ENCODE data around the gene ZNF415. TPM values are rescaled to one million over a fixed set of nuclear protein-coding genes. Genes with fewer than 3 reads are reported as not detected.
"Not testable (repeated sequence)": the region's sequence is repeated elsewhere in the genome, so short reads cannot be mapped to it uniquely, and the experiment has no call there.

Gene ZNF415
- polyA plus RNA-seq (ENCODE audit: insufficient read length in 4 of 4), result 10 to 100 TPM; 21.1 to 25.7 (median 21.6) TPM

GRCh38 chr19:53132141-53132991 lies at the start of gene ZNF415:
Gene ZNF415 (minus strand): TSS chr19:53132910. CDS start chr19:53122676, 10,234 bp downstream.
- peak; percentile 67 to 84 (median 77) for DNase-seq (ENCODE audit: low read depth in 4 of 4, low spot score in 3 of 4)

DNA sequence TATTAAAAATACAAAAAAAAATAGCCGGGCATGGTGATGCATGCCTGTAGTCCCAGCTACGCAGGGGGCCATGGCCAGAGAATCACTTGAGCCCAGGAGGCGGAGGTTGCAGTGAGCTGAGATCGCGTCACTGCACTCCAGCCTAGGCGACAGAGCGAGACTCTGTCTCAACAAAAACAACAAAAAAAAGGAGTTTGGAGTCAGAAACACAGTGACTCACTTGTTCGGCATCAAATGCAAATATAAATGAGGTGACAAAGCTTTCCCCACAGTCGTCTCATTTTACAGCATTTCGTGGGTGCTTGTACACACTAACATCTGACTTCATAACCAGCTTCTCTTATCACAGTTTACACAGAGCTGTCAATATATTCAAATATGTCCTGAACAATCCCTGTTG lies 49.5 kb upstream of the ZNF415 start:
- DNase-seq (ENCODE audit: low read depth in 4 of 4, low spot score in 3 of 4), result no peak

DNA sequence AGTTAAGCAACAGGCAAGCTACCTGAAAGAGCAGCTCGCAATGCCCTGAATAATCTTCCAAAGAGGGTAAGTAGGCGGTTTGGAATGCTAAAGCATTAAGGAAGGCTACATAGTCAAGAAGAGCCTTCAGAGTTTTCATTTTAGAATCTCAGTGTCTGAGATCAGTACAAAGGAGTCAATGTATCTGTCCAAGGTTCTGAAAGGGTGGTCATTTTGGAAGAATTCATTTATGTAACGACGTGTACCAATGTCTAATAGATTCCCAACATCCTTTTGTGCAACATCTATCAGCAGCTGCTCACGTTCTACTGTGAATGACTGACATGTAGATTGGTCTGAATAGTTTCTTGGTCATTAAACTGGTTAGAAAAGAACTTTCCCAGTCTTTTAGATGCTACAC lies 45.3 kb upstream of the ZNF415 start:
- DNase-seq (ENCODE audit: low read depth in 4 of 4, low spot score in 3 of 4), result no peak

- no peak for DNase-seq (ENCODE audit: low read depth in 4 of 4, low spot score in 3 of 4)
Observed at GRCh38 chr19:53172889-53173288, 40.2 kb upstream of the ZNF415 start.

DNA sequence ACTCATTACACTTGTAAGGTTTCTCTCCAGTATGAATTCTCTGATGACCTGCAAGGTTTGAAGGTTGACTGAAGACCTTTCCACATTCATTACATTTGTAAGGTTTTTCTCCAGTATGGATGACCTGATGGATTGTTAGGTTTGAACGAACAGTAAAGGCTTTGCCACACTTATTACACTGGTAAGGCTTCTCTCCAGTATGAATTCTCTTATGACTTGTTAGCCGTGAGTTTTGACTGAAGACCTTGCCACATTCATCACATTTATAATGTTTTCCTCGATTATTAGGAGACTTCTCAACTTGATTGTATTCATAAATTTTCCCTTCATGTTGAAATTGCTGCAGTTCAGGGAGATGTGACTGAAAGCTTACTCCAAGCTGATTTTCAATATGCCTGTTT lies 33.0 kb upstream of the ZNF415 start:
- no peak for DNase-seq (ENCODE audit: low read depth in 4 of 4, low spot score in 3 of 4)

DNA sequence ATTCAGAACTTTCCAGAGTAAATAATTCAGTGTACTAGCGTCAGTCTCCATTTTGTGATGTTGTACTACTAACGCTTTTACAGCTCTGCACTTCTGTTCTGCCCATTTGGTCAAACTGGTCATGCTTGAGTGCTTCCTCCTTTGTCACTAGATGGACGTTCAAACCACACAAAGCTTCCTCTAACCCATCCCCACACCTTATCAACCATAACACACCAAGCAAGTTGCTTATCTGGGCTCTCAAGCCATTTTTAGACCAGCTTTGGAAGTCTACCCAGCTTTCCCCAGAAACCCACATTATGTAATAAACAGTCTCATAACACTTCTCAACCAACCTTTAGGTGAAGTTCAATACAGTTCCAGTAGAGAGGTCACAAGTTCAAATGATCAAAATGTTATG lies 28.4 kb upstream of the ZNF415 start:
- no peak for DNase-seq (ENCODE audit: low read depth in 4 of 4, low spot score in 3 of 4)

- no peak for DNase-seq (ENCODE audit: low read depth in 4 of 4, low spot score in 3 of 4)
Observed at GRCh38 chr19:53160350-53160749, 27.6 kb upstream of the ZNF415 start.

GRCh38 chr19:53158119-53158656 lies 25.5 kb upstream of the ZNF415 start:
- DNase-seq (ENCODE audit: low read depth in 4 of 4, low spot score in 3 of 4), result no peak

GRCh38 chr19:53157626-53158025 lies 24.9 kb upstream of the ZNF415 start:
- DNase-seq (ENCODE audit: low read depth in 4 of 4, low spot score in 3 of 4), result no peak

GRCh38 chr19:53156850-53157249 lies 24.1 kb upstream of the ZNF415 start:
- no peak for DNase-seq (ENCODE audit: low read depth in 4 of 4, low spot score in 3 of 4)

GRCh38 chr19:53147645-53148044 lies 14.9 kb upstream of the ZNF415 start:
- no peak for DNase-seq (ENCODE audit: low read depth in 4 of 4, low spot score in 3 of 4)

DNA sequence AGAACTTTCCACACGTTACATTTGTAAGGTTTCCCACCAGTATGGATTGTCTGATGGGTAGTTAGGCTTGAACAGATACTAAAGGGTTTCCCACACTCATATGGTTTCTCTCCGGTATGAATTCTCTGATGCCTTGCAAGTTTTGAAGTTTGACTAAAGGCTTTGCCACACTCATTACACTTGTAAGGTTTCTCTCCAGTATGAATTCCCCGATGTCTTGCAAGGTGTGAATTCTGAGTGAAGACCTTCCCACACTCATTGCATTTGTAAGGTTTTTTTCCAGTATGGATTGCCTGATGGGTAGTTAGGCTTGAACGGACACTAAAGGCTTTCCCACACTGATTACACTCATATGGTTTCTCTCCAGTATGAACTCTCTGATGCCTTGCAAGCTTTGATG lies 7.6 kb upstream of the ZNF415 start:
- DNase-seq (ENCODE audit: low read depth in 4 of 4, low spot score in 3 of 4), result no peak

- no peak for DNase-seq (ENCODE audit: low read depth in 4 of 4, low spot score in 3 of 4)
Observed at GRCh38 chr19:53136432-53136831, 3.7 kb upstream of the ZNF415 start.

GRCh38 chr19:53131727-53132126 lies 983 bp downstream of the ZNF415 start:
- DNase-seq (ENCODE audit: low read depth in 4 of 4, low spot score in 3 of 4), result no peak

DNA sequence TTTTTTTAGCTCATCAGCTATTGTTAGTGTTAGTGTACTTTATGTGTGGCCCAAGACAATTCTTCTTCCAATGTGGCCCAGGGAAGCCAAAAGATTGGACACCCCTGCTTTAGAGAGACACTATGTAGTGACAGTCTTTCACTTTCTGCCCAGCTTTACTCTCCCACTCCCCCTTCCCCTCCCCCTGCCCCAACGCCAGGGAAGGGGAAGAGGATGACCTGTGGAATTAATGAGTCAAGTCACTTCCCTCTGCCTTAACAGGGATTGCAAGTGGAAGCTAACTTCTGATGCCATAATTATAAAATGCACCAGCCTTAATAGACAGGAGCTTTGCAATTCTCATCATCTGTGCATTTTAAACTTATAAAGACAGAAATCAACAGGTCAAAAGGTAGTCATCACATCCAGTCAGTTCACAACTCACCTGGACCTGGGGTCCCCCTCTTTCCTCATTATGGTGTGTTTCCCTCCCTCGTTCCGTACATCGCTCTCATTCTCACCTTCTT lies 1.6 kb downstream of the ZNF415 start:
- DNase-seq (ENCODE audit: low read depth in 4 of 4, low spot score in 3 of 4), result no peak

DNA sequence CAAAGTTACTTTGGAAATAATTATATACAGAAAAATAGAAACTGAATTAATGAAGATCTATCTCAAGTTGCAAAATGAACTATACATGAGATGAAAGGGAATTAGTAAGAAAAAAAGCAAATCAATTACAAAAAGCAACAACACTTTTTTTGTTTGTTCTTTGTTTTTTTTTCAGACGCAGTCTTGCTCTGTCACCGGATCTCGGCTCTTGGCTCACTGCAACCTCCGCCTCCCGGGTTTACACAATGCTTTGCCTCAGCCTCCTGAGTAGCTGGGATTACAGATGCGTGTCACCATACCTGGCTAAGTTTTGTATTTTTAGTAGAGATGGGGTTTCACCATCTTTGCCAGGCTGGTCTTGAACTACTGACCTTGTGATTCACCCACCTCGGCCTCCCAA lies 2.2 kb downstream of the ZNF415 start:
- no peak for DNase-seq (ENCODE audit: low read depth in 4 of 4, low spot score in 3 of 4)

DNA sequence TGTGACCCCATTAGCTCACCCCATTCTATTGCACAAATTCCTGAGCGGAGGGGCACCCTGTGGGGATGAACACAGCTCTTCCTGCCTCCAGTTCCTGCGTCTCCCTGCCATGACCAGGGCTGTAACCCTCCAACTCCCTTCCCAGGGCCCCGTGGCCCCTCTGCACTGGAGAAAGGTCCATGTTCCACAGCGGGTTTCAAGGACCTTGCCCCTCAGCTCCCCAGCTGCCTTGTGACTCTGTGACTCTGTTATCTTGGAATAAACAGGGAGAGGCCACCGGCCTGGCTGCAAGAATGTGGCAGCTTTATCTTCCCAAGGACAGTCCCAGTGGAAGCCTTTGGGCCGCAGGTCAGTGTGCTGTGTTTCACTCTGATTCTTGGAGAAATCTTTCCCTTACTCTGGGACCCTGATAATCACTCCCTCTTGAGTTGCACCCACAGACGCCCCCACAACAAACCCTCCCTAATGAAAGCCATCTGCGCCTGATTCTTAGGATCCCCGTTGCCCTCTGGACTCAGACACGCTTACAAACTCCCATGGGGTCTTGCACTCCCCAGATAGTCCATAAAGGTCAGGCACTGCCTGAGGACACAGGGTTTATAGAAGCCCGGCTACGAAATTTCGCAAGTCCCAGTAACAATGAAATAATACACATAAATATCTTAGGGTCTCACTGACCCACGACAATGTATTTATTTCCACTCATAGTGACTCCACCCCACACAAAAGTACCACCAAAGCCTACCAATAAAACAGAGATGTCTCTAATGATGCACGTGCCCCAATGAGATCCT lies 5.8 kb downstream of the ZNF415 start:
- DNase-seq (ENCODE audit: low read depth in 4 of 4, low spot score in 3 of 4), result not testable (repeated sequence)

DNA sequence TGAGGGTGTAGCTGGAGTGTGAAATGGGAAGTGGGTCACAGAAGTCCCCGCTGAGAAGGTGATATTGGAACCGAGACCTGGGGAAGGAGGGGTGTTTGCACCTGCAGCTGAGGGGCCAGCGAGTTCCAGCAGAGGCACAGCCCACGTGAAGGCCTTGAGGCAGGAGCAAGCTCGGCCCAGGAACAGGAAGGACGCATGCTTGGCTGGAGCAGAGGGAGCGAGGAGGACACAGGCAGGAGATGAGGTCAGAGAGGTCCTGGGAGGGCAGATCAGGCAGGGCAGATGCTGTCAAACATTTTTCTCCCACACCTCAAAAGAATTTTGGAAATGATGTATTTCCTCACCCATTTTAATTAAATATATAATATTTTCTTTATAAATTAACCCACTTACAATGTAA lies 9.3 kb downstream of the ZNF415 start:
- no peak for DNase-seq (ENCODE audit: low read depth in 4 of 4, low spot score in 3 of 4)

GRCh38 chr19:53112286-53112685 lies 20.4 kb downstream of the ZNF415 start:
- DNase-seq (ENCODE audit: low read depth in 4 of 4, low spot score in 3 of 4), result no peak

DNA sequence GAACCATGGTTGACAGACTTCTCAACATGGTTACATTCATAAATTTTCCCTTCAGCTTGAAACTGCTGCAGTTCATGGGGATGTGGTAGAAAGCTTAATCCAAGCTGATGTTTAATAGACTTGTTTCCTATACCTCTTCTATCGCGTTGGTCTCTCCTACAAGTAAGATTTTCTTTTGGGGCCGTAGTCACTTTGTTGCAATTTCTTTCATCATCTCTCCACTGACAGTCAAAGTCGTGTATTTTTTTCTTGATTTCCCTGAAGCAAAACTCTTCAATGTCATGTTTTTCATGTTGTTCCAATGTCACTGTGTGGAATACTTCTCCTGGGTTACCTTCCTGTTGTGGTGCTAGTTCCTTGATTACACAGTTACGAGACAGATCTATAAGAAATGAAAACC lies 23.2 kb downstream of the ZNF415 start:
- no peak for DNase-seq (ENCODE audit: low read depth in 4 of 4, low spot score in 3 of 4)
